ENCODE results near the gene HOXA4.

Gene HOXA4

DNA sequence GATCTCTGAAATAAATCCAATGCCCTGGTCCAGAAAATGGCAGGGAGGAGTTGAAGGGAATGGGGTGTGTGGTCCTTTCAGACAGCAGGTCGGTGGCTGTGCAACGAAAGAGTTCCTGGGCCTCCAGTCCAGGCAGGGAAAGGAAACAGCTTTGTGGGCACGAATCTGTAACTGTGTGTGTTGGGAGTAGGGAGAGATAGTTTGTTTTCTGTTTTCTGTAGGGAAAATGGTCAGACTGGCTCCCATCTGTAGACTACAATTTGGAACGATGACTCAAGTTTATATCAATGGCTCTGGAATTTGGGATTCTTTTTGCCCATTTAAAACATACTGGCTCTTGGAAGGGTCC, 37.3 kb upstream of the HOXA4 start:
- DNase-seq (ENCODE audit: low read depth) = no peak
- TF ChIP-seq, protein P1, sequence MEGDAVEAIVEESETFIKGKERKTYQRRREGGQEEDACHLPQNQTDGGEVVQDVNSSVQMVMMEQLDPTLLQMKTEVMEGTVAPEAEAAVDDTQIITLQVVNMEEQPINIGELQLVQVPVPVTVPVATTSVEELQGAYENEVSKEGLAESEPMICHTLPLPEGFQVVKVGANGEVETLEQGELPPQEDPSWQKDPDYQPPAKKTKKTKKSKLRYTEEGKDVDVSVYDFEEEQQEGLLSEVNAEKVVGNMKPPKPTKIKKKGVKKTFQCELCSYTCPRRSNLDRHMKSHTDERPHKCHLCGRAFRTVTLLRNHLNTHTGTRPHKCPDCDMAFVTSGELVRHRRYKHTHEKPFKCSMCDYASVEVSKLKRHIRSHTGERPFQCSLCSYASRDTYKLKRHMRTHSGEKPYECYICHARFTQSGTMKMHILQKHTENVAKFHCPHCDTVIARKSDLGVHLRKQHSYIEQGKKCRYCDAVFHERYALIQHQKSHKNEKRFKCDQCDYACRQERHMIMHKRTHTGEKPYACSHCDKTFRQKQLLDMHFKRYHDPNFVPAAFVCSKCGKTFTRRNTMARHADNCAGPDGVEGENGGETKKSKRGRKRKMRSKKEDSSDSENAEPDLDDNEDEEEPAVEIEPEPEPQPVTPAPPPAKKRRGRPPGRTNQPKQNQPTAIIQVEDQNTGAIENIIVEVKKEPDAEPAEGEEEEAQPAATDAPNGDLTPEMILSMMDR (IDR thresholded peaks at IDR 0.05; ENCODE audit: insufficient read depth, low read depth, low read length, missing control alignments) = no peak
- no peak overlapping the region for H3K4me3 ChIP-seq (ENCODE audit: low read depth, low read length)

DNA sequence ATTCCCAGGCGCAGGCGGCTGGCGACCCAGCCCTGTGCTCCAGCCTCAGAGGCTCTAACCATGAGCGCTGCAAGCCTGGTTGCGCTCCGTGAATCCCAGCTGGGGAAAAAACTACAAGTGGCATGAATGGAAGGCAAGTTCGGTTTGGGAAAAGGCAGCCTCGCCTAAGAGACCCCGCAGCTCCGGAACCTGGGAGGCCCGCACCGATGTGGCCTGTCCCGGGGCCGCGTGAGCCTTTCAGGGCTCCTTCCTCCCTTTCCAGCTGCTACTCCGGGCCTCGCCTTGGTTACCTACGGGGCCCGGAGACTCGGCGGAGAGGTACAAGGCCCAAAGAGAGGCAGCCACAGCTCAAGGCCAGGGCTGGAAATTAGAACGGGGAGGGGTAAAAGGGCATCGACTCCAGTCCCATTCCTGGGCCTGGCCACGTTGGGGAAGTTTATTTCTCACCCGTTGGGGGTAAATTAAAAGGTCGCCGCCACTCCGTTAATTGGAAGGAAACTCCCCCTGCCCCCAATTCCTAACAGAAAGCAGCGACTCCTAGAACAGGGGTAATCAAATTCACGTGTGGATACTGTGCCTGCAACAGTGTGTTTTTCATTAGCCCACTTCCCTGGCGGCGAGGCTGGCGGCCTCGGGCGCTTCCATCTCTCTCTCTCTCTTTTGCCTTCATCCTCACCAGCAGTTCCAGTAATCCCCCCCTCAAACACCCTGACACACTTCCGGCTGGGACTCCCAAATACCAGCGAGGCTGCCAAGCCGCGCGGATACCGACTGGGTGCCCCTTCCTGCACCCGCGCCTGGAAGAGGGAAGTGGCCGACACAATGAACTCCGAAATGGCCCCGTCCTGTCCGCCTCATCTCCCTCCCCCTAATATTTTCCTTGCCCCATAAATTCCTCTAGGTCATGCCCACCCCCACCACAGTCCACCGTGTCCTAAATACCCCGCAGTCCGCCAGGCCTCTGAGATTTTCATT, 36.3 kb upstream of the HOXA4 start:
- H3K4me3 ChIP-seq (ENCODE audit: low read depth, low read length) = no peak overlapping the region
- TF ChIP-seq, protein P1 (IDR thresholded peaks at IDR 0.05; ENCODE audit: insufficient read depth, low read depth, low read length, missing control alignments) = no peak

DNA sequence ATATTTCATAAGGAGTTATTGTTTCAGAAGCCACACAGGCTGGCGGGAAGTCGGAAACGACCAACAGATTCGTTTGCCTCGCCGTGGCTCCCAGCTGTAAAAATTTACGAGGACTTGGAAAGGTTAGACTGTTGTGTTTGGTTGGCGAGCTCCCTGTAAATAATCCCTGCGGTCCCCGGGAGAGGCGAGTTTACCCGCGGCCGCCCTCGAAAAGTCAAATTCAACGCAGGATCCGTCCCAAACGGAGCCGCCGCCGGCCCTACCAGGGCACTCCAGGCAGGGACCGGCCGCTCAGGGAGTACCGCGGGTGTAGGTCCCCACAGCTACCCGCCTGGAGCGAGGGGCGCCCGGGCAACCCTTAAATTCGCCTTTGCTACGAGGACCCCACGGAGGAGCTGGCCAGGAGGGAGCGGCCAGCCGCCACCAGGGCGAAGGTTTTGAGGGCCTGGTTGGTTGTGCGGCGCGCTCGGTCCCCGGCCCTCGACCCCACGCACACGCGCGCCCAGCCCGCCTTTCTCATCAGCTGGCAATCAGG, 35.5 kb upstream of the HOXA4 start:
- DNase-seq (ENCODE audit: low read depth) = no peak
- TF ChIP-seq, protein P1 (IDR thresholded peaks at IDR 0.05; ENCODE audit: insufficient read depth, low read depth, low read length, missing control alignments) = no peak
- no peak overlapping the region for H3K4me3 ChIP-seq (ENCODE audit: low read depth, low read length)

More for the DNA sequence above, 36.3 kb upstream of the HOXA4 start:
- DNase-seq (ENCODE audit: low read depth) = no peak

DNA sequence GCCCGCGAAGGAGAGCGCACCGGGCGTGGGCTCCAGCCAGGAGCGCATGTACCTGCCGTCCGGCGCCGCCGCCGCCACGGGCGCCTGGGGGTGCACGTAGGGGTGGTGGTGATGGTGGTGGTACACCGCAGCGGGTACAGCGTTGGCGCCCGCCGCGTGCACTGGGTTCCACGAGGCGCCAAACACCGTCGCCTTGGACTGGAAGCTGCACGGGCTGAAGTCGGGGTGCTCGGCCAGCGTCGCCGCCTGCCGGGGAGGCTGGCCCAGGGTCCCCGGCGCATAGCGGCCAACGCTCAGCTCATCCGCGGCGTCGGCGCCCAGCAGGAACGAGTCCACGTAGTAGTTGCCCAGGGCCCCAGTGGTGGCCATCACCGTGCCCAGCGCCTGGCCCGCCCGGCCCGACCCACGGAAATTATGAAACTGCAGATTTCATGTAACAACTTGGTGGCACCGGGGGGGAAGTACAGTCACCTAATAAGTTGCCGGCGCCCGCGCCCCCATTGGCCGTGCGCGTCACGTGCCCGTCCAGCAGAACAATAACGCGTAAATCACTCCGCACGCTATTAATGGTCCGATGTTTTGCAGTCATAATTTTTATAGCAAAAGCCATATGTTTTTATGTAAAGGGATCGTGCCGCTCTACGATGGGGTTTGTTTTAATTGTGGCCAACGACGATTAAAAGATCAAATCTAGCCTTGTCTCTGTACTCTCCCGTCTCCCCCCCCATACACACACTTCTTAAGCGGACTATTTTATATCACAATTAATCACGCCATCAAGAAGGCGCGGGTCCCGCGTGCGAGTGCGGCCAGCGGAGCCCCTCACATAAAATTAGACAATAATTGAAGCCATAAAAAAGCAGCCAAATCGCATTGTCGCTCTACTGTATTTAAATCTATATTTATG, 34.8 kb upstream of the HOXA4 start, which contains the start of gene HOXA9:
HOXA9 (minus strand) TSS at position 449 of the 907 bp plus-strand sequence; CDS start at position 369, 80 bp downstream.
- DNase-seq (ENCODE audit: low read depth) = no peak
- TF ChIP-seq, protein P1 (IDR thresholded peaks at IDR 0.05; ENCODE audit: insufficient read depth, low read depth, low read length, missing control alignments) = no peak
- H3K4me3 ChIP-seq (ENCODE audit: low read depth, low read length) = no peak within 1 kb of the TSS

DNA sequence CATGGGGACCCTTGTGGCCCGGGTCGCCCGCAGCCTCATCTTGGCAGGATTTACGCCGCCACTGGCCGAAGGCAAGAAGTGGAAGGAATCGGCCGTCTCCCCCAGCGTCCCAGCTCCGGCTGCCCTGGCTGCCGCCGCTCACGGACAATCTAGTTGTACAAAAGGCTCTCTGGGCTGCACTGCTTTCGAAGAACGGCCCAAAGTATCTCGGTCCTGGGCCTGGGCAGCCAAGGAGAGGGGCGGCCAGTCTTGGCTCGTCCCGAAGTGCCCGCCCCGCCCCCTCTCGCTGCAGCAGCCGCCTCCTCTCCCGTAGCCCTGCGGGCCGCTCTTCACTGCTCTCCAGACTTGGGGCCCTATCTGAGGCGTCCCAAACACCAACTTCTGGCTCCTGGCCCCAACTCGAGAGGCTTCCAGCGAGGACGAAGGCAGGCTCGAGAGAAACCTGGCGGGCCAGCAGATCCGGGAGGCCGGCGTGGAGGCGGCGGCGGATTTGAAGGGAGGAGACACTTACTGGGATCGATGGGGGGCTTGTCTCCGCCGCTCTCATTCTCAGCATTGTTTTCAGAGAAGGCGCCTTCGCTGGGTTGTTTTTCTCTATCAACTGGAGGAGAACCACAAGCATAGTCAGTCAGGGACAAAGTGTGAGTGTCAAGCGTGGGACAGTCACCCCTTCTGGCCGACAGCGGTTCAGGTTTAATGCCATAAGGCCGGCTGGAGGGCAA, 34.0 kb upstream of the HOXA4 start:
- no peak overlapping the region for H3K4me3 ChIP-seq (ENCODE audit: low read depth, low read length)
- no peak for DNase-seq (ENCODE audit: low read depth)
- TF ChIP-seq, protein P1 (IDR thresholded peaks at IDR 0.05; ENCODE audit: insufficient read depth, low read depth, low read length, missing control alignments) = no peak

DNA sequence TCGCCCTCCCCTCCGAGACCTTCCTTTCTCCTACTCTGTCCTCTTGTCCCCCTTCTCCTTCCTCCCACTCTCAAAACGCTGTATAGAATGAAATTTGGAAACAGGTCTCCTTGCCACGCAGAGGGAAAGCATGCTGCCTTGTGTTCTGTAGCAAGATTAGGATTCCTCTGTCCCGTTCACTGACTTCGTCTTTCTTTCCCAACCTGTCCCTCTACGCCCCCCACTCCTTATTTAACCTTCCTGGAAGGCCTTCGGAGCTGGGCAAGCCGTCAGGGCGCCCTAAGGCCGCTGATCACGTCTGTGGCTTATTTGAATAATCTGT, 33.4 kb upstream of the HOXA4 start:
- TF ChIP-seq, protein P1 (IDR thresholded peaks at IDR 0.05; ENCODE audit: insufficient read depth, low read depth, low read length, missing control alignments) = no peak
- no peak for DNase-seq (ENCODE audit: low read depth)
- no peak overlapping the region for H3K4me3 ChIP-seq (ENCODE audit: low read depth, low read length)

Measured in GM12865 (cell line).